Left hindlimb (tissue), 1 donor: ENCODE measurements around the gene INPP5A.
"Not testable (repeated sequence)": the region's sequence is repeated elsewhere in the genome, so short reads cannot be mapped to it uniquely, and the experiment has no call there.

ENCODE experiments used
- DNase-seq: peaks from one replicate; pipeline ENCODE4 v3.0.0-alpha.2; 2018

Gene INPP5A

DNA sequence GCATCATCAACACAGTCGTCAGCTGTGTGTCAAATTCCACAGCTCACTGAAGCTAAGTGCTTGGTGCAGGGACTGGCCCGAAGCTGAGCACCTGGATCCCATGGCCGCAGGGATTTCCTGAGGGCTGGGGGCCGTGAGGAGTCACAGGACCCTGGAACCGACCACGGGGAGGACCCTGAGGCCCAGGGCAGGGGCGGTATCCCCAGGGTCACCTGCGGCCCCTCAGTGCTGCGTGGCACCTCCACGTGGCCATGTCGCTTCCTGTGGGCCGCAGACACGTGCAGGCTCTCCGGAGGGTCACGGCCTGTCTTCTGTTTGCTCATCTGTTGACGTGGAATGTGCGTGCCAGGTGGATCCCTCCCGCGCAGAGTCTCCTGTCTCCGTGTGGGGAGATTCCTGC lies 194.9 kb downstream of the INPP5A start:
- DNase-seq = no peak

DNA sequence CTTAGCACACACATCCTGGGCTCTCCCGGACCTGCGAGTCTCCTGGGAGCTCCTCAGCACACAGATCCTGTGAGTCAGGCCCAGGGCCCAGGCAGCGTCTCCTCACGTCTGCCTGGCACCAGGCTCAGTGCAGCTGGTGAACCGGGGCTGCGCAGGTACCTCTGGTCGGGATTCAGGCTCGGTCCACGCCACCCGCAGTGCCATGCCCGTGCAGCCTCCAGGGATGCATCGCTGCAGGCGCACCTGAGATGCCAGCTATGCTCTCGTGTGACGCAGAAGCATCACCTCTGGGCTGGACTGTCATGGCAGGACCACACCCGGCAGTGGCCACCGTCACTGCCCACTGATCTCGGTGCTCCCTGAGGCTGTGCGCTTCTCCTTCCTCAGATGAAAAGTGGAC lies 196.3 kb downstream of the INPP5A start:
- DNase-seq = no peak

DNA sequence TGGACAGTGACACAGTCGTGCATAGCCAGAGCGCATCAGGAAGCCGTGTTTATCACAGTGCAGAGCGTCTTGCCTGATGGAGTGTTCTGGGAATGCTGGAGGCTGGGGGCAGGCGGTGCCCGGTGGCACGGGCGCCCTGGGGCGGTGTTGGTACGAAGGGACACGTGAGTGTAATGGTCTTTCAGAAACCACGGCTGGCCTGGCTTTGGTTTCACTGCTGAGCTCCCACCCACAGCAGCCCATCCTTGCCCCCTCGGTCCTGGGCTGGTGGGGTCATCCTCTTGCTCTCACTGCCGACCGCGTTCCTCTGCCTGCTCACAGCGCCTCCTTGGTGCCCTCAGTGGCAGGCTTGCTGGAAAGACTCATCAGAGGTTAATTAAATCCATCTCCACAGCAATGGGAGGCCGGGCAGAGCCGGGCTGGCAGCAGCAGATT lies 197.8 kb downstream of the INPP5A start:
- no peak for DNase-seq

DNA sequence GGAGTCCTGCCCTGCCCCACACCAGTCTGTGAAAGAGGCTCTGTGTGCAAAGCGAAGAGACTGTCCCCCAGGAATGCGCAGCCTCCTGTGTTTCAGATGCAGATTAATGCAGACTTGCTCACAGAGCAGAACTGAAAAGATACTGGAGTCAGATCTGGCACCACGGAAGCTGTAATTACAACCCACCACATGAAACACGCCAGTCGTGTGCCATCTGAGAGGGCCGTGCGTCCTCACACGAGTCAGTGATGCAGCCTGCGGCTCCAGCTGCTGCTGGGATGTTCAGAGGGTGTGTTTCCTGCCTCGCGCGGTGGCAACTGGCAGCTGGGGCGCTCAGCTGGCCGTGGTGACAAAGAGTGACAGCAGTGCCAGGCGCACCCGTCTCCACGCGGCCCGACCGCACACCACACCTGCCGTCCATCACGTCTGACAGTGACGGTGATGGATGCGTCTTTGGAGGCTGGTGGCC lies 198.4 kb downstream of the INPP5A start:
- no peak for DNase-seq

DNA sequence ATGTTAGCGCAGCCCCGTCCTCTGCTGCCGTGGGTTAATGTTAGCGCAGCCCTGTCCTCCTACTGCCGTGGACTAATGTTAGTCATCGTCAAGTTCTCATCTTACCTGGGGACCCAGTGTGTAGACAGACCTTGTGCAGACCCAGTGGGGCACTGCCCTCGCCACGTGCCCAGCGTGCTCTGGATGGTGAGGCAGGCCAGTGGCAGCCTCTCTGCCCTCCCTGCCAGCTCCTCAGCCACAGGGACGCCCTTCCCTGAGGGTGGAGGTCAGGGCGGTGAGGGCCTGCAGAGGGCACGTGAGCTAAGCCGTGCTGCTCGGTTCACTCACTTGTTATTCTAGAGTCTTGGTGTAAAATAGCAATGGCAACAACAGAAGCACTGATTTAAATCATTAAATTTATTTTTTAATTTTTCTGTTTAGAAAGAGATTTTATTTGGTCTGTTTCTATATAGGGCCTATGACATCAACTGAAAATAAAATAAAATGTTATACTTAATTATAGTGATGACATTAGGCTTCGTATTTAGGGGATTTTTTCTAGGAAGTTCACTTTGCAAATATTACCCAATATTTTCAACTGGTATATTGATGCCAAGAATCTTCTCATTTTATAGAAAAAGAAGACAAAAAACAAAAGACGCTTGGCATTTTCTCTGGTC lies 199.9 kb downstream of the INPP5A start:
- DNase-seq = no peak

DNA sequence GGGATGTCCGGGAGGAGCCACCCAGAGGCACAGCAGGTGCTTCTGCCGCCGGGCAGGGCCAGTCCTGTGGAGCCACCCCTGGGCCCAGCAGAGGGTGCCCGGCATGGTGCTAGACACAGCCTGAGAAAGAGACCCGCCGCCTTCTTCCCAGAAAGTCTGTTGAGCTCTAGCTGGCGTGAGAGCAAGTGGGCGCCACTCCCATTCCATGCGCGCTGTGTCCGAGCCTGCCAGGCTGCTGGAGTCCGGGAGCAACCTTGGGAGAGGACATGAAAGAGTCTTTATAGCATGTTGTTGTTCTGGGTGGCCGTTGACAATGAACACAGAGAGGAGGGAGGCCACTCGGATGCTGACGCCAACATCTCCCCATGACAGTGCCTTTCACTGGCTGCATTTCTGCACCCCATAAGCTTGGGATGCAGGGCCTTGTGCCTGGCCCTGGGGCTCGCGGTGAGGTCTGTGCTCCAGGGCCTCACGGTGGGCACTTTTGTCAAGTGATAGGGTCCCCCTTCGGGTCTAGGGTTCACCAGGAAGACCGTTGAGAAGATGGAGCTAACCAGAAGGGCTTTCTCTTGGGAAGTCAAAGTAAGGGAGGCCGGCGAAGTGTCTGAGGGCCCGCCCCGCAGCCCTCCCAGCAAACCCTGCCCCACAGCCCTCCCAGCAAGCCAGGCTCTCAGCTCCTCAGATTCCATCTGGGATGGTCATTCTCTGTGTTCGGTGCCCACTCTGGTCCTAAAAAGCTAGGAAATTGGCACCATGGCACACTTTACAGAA lies 201.1 kb downstream of the INPP5A start:
- no peak for DNase-seq

DNA sequence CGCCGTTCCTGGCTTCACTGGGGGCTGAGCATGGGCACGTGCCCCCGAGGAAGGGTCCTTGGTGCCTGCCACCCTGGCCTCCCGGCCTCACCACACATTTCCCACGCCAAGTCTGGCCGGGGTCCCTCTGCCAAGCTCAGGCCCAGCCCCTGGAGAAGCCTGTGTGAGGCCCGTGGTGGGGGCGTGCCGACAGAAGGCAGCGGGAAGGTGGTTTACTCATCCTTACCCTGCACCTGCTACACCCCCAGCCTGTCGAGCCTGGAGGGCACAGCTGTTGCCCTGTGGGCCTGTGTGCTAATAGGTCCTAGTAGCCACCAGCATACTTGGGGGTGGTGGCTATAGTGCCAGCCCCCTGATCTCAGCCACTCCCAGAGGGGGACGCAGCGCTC lies 201.6 kb downstream of the INPP5A start:
- no peak for DNase-seq

DNA sequence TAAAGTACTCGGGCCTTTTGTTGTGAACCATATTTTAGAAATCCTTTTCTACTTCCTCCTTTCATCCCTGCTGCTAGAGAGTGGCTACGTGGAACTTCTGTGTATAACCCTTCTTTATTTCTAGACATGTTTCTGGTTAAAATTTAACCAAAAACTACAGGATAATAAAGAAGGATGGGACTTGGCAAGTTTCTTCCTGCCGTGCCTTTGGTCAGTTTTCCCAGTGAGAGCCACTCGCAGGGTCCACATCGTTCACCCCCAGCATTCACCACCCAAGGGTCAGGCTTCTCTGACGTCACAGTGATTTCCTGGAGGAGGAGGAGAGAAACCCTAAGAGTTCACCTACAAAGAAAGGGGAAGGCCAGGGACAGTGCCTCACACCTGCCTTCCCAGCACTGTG lies 203.0 kb downstream of the INPP5A start:
- DNase-seq = no peak

DNA sequence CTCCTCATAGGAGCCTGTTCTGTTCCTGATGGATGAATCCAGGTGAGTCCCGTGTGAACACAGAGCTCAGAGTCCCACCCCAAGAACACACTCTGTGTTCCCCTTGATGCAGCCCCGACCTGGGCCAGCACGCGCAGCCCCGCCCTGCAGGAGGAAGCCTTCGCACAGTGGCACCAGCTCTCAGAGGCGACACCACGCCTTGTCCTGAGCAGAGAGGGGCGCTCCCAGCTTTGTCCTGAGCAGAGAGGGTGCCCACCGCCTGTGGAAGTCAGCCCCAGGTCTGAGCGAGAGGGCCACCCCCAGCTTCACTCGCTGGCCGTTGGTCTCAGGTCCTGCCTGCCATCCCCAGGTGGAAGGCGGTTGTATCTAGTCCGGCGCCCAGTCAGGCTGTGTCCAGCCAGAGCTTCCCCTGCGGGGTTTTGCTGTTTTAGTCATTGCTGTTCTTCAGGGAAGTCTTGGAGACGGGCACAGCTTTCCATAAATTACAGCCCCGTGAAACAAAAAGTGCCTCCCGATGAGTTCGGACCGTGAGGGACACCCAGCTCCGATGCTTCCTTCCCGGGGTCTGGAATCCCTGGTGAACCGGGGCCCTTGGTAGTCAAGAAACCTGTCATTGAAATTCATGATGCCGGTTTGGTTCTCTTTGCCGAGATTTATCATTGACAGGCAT lies 204.7 kb downstream of the INPP5A start:
- DNase-seq = no peak

DNA sequence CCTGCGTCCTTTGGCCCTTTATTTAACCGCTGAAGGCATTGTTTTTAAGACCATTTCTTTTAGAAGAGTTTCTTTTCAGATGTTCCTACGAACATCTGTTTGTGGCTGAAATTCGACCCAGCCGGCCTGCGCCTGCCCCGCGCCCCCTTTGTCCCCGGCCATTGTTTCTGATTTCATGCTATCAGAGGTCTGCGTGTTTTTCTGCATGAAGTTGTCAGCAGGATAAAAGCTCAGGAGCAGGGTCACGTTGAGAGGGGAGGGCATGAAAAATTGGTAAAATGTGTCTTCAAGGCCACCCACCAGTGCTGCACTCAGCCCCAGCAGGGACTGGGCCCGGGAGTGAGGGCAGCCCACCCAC lies 205.2 kb downstream of the INPP5A start:
- no peak for DNase-seq

DNA sequence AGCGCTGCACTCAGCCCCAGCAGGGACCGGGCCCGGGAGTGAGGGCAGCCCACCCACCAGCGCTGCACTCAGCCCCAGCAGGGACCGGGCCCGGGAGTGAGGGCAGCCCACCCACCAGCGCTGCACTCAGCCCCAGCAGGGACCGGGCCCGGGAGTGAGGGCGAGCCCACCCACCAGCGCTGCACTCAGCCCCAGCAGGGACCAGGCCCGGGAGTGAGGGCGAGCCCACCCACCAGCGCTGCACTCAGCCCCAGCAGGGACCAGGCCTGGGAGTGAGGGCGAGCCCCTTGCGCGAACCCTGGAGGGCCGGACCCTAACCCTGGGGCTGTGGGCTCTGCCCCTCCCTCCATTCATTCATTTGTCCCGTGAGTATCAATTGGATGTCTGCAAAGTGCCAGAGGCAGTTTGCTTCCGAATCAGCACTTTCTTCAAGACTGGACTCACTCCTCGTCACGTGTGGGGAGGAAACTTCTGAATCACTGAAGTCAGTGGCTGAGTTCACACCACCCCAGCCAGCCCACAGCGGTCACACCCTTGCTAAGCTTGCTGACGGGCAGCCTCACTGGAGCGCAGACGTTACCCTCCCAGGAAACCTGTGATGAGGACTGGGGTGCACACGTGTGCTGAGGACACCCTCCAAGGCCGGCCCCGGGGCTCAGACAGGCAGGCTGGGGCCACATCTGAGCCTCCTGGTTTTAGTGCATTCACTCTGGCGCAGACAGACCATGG lies 205.8 kb downstream of the INPP5A start:
- DNase-seq = not testable (repeated sequence)

DNA sequence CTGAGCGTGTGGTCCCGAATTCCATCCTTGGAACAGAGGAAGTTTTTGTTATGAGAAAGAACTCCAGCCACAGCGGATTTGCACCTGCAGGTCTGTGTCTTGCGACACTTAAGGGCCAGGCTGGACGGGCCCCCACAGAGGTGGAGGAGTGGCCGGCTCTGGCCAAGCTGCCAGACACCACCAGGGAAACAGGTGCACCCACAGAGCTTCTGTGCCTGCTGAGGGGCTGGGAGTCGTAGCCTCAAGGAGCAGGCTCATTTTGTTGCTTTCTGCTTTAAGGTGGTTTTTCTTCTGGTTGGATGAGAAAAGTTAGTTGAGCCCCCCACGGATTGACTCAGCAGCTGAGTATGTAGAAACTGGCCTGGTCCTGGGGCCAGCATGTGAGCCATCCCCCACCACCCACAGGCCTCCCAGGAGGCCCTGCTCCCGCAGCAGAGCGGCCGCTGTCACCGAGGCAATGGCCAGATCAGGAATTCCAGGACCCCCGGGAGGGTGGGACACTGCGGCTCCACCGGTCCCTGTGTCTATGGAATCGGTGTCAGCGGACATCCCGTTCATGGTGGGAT lies 206.4 kb downstream of the INPP5A start:
- DNase-seq = no peak

DNA sequence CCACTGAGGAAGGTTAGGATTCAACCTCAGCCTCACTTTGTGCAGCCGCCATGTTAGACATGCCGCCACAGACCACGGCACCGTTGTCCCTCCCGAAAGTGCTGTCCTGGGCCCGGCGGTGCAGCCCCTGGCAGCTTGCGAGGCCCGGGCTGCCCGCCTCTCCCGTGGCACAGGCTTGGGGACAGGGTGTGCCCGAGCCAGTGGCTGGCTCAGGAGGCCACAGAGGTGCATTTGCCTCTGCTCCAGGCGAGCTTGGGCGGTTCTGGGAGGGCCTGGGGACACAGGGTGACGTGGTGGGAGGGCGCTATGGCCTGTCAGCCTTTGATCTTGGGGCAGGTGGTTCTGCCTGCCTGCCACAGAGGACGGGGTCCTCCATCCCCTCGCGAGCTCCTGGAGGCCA lies 207.3 kb downstream of the INPP5A start:
- no peak for DNase-seq

DNA sequence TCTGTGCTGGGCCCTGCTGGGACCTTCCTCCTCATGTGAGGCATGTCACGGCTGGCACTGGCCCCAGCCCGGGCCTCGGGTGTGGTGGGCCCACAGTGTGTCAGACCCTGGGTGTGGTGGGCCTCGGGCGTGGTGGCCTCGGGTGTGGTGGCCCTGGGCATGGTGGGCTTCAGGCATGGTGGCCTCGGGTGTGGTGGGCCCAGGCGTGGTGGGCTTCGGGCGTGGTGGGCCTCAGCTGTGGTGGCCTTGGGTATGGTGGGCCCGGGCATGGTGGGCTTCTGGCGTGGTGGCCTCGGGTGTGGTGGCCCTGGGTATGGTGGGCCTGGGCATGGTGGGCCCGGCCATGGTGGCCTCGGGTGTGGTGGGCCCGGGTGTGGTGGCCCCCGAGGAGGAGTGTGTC lies 207.9 kb downstream of the INPP5A start:
- no peak for DNase-seq

DNA sequence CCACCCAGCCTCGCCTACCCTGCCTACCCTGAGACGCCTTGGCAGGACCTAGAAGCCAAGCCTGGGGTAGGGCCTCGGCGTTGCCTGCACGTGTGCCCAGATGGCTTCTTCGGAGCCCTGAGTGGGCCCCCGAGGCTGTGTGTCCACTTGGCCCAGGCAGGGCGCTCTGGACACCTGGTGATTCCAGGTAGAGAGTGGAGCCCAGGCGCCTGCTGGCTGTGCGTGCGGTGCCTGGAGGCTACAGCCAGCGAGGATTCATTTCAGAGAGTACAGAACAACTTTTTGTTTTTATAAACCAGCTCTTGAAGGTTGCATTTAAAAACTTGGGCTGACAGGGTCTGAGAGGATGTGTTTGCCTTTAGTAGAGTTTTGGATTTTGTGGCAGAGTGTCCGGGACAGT lies 208.4 kb downstream of the INPP5A start:
- no peak for DNase-seq

DNA sequence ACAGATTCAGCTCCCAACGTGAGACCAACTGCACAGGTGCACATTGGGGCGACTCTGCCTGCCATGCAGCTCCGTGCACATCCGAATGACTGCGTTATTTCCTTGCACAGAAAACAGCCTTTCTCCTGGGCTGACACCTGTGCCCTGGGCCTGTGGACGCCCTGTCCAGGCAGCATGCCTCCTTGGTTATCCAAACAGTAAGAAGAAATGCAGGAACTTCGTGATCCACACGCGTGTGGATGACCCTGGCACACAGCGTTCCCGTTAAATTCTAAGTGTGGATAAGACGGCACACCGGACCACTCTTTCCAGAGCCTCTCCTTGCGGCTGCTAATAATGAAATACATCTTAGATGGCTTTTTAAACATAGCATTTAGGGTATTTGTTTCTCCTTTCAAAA lies 208.8 kb downstream of the INPP5A start:
- no peak for DNase-seq

DNA sequence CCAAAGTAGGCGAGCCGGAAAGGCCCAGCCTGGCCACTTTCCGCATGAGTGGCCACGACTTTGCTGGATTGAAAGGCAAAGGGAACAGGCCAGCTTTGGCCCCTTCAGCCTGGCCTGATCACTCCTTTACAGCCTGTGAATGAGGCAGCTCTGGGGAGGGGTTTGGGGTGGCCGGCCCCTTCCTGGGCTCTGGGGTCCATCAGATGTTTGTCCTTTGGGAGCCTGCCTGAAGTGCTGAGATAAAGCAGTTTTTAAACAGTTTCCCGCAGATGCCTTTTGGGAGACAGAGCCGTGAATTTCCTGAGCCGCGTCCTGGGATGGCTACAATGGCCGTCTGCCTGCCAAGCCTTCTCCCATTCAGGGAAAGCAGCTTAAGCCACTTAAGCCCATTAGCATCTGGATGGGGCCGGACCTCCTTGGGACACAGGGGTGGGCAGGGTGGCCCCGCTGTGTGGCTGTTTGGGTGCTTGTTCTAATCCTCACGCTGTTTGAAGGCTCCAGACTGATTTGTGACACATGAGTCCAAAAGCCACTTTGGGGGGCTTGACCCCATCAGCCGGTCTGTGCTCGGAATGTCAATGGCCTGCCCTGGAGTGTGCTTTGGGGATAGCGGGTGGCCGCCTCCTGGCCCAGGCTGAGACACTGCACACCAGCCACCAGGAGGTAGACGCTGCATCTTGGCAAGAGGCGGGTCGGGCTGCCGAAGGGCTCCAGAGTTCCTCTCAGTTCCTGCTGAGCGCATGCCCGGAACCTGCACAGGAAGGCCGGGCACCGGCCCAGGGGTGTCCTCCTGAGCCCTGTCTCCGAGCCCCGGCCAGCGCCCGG lies 209.4 kb downstream of the INPP5A start:
- no peak for DNase-seq

DNA sequence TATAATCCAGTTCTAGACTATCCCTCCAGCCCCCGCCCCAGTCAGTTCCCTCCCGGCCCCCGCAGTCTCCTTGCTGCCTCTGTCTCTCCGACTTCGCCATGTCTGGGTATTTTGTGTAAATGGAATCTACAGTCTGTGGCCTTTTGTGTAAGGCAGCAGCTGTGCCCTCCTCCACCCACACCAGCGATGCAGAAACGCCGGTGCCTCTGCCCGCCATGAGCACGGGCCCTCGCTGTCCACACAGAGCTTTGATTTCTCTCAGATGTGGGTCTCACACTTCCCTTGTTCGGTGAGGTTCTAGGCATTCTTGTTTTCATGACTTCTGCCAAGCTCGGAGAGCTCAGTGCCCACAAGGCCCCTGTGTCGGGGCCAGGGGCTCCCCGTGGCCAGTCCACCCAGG lies 210.5 kb downstream of the INPP5A start:
- no peak for DNase-seq

DNA sequence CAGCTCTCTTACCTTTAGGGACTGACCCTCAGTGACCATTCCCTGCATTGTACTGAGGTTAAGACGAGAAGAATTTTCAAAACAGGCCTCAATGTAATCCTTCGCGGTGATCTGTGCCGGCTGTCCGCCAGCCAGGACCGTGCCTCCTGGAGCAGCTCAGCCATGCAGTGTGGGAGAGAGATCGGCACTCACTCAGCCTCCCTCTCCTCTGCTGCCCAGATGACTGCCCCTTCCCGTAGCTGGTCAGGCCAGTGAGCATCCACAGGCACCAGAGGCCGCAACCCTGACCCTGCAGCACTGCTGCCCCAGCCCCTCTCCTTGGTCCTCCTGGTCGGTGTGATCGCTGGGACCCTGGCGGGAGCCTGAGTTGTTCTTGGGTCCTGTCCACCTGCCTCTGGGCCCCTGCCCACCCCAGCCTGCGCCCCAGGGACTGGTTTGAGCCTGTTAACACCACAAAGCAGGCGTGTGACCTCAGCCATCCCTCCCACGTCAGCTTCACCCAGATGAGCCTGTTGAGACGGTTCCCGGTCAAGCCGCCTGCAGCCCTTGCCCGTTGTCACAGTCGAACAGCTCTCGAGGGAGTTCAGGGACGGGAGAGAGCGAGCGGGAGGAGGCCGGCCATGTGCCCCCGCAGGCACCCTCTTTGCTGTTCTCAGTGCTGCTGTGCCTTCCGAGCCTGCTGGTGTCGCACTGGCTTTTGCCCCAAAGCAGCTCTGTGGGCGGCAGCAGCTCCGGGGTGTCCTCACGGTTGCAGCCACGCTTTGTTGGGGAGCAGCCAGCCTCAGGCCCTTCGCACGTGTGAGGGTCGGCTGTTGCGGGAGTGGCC lies 211.2 kb downstream of the INPP5A start:
- DNase-seq = no peak

DNA sequence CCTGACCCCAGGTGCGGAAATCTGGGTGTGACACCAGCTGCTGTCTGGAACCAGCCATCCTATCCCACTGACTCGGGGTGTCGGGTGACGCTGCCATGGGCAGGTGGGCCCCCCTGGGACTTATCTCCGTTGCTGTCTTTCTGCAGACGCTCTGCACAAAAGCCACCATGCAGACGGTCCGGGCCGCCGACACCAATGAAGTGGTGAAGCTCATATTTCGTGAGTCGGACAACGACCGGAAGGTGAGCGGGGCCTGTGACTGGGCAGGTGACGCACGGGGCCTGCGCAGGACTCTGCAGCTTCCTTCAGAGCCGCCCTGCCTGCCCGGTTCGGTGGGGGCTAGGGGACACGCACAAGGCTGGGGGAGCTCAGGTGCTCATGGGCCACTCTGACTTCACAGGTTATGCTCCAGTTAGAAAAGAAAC lies 211.8 kb downstream of the INPP5A start:
- no peak for DNase-seq

DNA sequence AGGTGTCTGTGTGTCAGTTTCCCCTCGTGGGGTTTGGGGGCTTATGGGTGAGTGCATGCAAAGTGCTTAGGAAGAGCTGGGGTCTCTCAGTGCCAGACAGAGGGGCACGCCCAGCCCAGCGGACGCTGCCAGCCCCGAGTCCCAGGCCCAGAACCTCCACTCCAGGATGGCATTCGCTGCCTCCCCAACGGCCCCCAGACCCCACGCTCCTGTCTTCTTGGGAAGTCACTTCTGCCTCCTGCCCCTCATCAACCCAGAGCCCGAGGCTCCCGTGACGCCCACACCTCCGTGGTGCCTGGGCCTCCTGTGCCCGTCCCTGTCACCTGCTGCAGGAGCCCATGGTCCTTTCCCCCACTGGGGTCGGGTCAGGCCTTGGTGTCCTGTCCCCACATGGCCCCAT lies 213.3 kb downstream of the INPP5A start:
- no peak for DNase-seq
